KBM-7 (cell line): ENCODE results near the gene ADAP2.
A peak's percentile ranks its signal among the peaks of the same experiment; 100 is the strongest.
"Not testable (repeated sequence)": the region's sequence is repeated elsewhere in the genome, so short reads cannot be mapped to it uniquely, and the experiment has no call there.

Experiments used
- DNase-seq: peaks from one replicate; pipeline ENCODE4 v3.0.0-alpha.2; 2015
- in situ Hi-C: fragments of 300-500 bp; cut with MboI; formaldehyde crosslinking; loops from 2 replicates; pipeline ENCODE4 v1.14.3; 2020; ENCODE audit warnings: low sequenced_read_pairs, low pct_unique_long_range_greater_than_20kb, mixed read lengths

ADAP2 gene, protein sequence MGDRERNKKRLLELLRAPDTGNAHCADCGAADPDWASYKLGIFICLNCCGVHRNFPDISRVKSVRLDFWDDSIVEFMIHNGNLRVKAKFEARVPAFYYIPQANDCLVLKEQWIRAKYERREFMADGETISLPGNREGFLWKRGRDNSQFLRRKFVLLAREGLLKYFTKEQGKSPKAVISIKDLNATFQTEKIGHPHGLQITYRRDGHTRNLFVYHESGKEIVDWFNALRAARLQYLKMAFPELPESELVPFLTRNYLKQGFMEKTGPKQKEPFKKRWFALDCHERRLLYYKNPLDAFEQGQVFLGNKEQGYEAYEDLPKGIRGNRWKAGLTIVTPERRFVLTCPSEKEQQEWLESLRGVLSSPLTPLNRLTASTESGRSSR

DNA sequence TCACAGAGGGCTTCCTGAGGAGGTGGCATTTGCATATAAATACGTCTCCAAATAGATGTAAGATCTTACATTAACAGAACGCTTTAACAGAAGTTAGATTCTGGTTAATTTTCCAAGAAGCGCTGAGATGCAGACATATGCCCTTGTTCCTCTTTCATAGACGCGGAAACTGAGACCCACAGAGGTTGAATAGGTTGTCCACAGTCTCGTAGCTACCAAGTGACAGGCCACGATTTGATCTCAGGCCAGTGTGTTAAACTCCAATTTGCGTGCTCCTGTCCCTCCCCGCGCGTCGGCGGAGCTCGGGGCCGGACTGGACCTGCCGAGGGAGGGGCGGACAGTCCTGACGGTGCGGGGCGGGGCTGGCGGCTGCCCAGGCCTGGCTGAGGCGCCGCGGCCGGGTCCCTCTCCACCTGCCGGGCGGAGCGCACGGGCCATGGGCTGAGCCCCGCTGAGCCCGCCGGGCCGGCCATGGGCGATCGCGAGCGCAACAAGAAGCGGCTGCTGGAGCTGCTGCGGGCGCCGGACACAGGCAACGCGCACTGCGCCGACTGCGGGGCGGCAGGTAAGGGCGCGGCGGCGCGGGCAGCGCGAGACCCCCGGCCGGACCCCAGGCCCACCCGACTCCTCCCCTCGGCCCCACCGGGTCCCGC lies at the start of gene ADAP2:
ADAP2 (plus strand) TSS at position 402 of the 653 bp plus-strand sequence; CDS start at position 472, 70 bp downstream.
- peak; percentile 58 for DNase-seq
- in situ Hi-C loops, result no loop called here

DNA sequence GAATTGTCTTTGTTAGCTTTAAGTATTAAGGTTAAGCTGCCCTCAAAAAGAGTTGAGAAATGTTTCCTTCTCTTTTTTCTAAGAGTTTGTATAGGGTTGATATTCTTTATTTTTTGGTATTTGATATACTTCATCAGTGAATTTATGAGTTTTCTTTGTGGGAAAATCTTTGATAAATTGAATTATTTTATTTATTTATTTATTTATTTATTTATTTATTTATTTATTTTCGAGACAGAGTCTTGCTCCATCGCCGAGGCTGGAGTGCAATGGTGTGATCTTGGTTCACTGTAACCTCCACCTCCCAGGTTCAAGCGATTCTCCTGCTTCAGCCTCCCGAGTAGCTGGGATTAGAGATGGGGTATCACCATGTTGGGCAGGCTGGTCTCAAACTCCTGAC lies 35.6 kb upstream of the ADAP2 start:
- in situ Hi-C loops, result no loop called here
- no peak for DNase-seq

- no peak for DNase-seq
- in situ Hi-C loops, result no loop called here
Observed at GRCh38 chr17:30894236-30894635, 27.5 kb upstream of the ADAP2 start.

GRCh38 chr17:30897311-30897710 lies 24.4 kb upstream of the ADAP2 start:
- in situ Hi-C loops, result no loop called here
- no peak for DNase-seq

- in situ Hi-C loops, result no loop called here
- no peak for DNase-seq
Observed at GRCh38 chr17:30905742-30906100, 16.0 kb upstream of the ADAP2 start.

DNA sequence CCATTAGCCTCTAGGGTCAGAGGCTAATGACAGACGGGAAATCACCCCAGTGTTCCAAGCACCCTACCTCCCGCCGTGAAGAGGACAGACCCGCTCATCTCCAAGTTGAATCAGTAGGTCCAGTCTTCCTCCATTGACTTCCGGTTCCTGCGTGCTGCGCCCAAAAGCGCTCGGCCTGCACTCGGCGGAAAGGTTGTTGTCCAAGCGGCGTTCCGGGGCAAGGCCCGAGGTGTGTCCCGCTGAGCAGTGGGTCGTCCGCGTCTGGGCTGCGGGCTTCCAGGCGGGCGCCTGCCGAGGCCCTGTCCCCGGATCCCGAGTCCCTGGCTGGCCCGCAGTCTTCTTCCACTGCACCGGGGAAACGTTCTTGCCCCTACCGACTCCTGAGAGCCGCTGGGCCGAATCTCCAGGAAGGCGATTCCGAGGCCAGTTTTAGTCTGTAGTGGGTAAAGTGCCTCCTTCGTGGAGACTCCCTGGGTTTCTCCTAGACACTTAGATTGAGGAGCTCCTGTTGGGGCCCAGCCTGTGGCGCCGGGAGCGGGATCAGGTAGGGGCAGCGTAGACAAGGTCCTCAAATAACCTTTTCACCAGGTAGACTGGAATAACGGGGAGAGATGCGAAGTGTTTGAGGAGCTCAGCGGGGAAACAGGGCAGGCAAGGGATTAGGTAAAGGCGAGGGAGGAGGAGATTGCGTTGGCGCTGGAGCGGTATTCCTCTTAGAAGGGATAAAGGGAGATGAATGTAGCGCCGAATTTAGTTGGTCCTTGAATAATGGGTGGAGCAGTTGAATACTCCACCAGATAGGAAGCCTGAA lies 15.4 kb upstream of the ADAP2 start, which contains the start of gene TEFM:
TEFM (minus strand) TSS at position 138 of the 811 bp plus-strand sequence; CDS start at position 98, 40 bp downstream.
- in situ Hi-C loops, result no loop called here
- peak; percentile 92 for DNase-seq

GRCh38 chr17:30908717-30909420 lies 12.9 kb upstream of the ADAP2 start:
- in situ Hi-C loops, result no loop called here
- DNase-seq, result no peak

- in situ Hi-C loops, DNase-seq: not testable (repeated sequence)
Observed at GRCh38 chr17:30910151-30910550, 11.6 kb upstream of the ADAP2 start.

GRCh38 chr17:30913955-30914354 lies 7.8 kb upstream of the ADAP2 start:
- DNase-seq, result no peak
- in situ Hi-C loops, result no loop called here

- in situ Hi-C loops, result no loop called here
- no peak for DNase-seq
Observed at GRCh38 chr17:30915833-30916611, 5.7 kb upstream of the ADAP2 start.

DNA sequence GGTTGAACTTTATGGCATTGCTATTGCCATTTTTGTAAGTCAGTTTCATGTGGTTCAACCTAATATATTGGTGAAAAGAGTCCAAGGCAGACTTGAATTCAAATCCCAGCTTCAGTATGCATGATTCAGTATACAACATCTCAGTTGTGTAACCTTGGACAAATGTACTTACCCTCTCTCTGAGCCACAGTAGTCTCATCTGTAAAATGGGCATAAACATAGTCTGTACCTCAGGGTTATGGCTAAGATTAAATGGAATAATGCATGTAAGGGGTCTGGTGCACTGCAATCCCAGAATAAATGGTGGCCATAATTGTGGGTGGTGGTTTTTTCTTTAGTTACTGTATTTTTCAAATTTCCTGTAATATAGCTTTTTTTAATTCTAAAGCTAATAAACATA lies 4.7 kb upstream of the ADAP2 start:
- in situ Hi-C loops, result no loop called here
- no peak for DNase-seq

DNA sequence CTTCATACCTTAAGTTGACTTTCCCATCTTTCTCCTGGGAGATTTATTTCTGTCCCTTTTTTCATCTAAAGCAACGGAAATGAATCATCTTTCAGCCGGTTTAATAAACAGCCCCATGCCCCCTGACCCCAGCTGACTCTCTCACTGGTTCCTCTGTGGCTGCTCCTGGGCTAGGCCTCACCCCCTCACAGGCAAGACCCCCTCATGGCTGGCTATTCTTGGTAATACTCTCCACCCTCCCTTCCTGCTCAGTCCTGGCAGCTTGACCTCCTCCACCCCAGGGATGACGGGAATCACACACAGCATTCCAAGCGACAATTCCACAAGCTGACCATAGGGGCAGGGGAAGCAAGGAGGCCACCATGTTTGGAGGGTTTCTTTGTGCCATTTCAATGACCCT lies 1.5 kb upstream of the ADAP2 start:
- in situ Hi-C loops, result no loop called here
- no peak for DNase-seq

- no peak for DNase-seq
- in situ Hi-C loops, result no loop called here
Observed at GRCh38 chr17:30920683-30921543, 832 bp upstream of the ADAP2 start.

DNA sequence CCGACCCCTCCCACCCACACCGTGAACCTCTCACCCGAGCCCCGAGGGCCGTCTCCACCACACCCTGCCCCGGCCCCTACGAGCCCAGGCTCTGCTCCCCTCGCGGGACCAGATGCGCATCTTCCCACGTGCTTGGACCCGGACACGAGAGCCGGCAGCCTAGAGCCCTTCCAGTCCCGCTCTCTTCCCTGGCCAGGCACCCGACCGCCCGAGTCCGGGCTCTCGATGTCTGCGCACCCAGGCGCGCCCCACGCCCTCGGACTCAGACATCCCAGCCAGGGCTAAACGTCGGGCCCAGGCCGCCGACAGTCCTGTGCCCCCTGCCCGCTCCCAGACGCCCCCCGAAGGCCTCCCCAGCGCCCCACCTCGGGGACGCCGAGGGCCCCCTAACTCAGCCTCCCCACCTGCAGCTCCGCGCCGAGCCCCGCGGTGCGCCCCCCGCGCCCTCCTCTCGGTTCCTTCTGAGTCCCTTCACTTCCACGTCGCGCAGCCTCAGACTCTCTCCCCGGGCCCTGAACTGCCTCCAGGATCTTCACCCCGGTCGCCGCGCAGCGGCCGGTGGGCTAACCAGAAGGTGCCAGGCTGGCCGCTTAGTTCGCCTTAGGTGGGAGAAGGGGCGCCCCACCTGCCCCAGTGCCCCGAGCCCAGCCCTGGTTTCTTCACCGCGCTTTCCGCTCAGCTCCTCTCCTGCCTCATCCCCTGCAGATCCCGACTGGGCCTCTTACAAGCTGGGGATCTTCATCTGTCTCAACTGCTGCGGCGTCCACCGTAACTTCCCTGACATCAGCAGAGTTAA lies 688 bp downstream of the ADAP2 start:
- no peak for DNase-seq
- in situ Hi-C loops, result no loop called here

GRCh38 chr17:30924341-30924740 lies 2.6 kb downstream of the ADAP2 start:
- no peak for DNase-seq
- in situ Hi-C loops, result no loop called here

- DNase-seq, result no peak
Observed at GRCh38 chr17:30926516-30926915, 4.8 kb downstream of the ADAP2 start.

GRCh38 chr17:30927756-30928155 lies 6.0 kb downstream of the ADAP2 start:
- DNase-seq, result no peak
- in situ Hi-C loops, result no loop called here

More at GRCh38 chr17:30926516-30926915, 4.8 kb downstream of the ADAP2 start:
- in situ Hi-C loops, result no loop called here
